SK-N-MC (cell line): ENCODE measurements around the gene MARCOL.
"Not testable (repeated sequence)": the region's sequence is repeated elsewhere in the genome, so short reads cannot be mapped to it uniquely, and the experiment has no call there.

Source experiments
- DNase-seq: peaks from one replicate; pipeline ENCODE4 v3.0.0-alpha.2; 2011; ENCODE audit warnings: low read depth, low spot score
- H3K27ac ChIP-seq: fragments of 200-600 bp; sonication (generic); 2 replicates; pipeline ENCODE4 v1.5.1; 2016; ENCODE audit warnings: mixed run types
- H3K36me3 ChIP-seq: fragments of 200-600 bp; sonication (generic); 2 replicates; pipeline ENCODE4 v1.6.1; 2017; ENCODE audit warnings: antibody characterized with exemption, low read length, mixed read lengths; ENCODE audit not compliant: insufficient read depth
- H3K4me3 ChIP-seq: fragments of 200-600 bp; sonication (generic); 2 replicates; pipeline ENCODE4 v1.5.1; 2016
- H3K9ac ChIP-seq: fragments of 200-600 bp; sonication (generic); 2 replicates; pipeline ENCODE4 v1.8.0; 2017; ENCODE audit warnings: mixed run types, mixed read lengths; ENCODE audit not compliant: insufficient read length
- H3K9me3 ChIP-seq: fragments of 200-600 bp; sonication (generic); 2 replicates; pipeline ENCODE4 v1.6.1; 2017; ENCODE audit warnings: low read depth, mild to moderate bottlenecking, antibody characterized with exemption, low read length, moderate library complexity, mixed read lengths
- EZH2 ChIP-seq: fragments of 200-600 bp; sonication (generic); IDR thresholded peaks from one replicate; pipeline ENCODE4 v1.6.1; 2017; ENCODE audit warnings: antibody characterized with exemption
- FOXP2 ChIP-seq: optimal IDR thresholded peaks from 2 replicates; pipeline ENCODE3; 2011; ENCODE audit warnings: mild to moderate bottlenecking, moderate library complexity; ENCODE audit not compliant: insufficient read depth; ENCODE audit errors: extremely low read length, control extremely low read depth
- POLR2AphosphoS5 ChIP-seq: IDR thresholded peaks from 2 replicates; pipeline ENCODE4 v1.6.1; 2012; ENCODE audit warnings: mild to moderate bottlenecking, low read depth, low read length, borderline replicate concordance

MARCOL gene

DNA sequence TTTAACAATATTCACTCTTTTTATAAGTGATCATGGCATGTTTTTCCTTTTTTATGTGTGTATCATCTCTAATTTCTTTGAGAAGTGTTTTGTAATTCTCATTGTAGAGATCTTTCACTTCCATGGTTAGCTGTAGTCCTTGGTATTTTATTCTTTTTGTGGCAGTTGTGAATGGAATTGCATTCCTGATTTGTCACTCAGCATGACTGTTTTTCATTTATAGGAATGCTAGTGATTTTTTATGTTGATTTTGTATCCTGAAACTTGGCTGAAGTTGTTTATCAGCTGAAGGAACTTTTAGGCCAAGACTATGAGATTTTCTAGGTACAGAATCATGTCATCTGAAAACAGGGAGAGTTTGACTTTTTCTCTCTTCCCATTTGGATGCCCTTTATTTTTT lies 17.1 kb downstream of the MARCOL start:
- Histone ChIP-seq H3K36me3 (no peaks in the 10 kb centered on the region), H3K9ac (no peak overlapping the region), H3K4me3 (no peak overlapping the region), H3K9me3 (no peaks in the 10 kb centered on the region), H3K27ac (no peak overlapping the region)
- no peak for DNase-seq
- TF ChIP-seq FOXP2, result no peak
- TF ChIP-seq POLR2AphosphoS5, result no peak
- TF ChIP-seq EZH2, result no peak

DNA sequence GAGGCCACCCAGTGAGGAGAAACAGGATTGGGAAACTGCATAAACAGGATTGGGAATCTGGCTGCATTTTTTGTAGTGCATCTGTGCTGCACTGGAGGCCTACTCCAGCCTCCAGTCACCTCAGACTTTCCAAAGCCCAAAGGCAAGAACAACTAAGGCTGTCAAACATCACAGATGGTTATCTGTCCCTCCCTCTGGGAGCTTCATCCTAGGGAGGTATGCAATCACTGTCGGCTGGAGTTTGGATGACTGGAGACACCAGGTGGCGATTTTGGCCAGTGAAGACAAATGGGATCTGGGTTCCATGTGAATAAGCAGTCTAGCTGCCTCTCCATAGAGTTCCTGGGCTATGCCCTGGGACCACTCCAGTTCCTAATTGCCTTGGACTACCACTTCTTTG lies 21.0 kb downstream of the MARCOL start:
- Histone ChIP-seq H3K9ac (no peak overlapping the region), H3K36me3 (no peaks in the 10 kb centered on the region), H3K9me3 (no peaks in the 10 kb centered on the region), H3K4me3 (no peak overlapping the region), H3K27ac (no peak overlapping the region)
- TF ChIP-seq POLR2AphosphoS5, result no peak
- TF ChIP-seq FOXP2, result no peak
- TF ChIP-seq EZH2, result no peak
- no peak for DNase-seq

DNA sequence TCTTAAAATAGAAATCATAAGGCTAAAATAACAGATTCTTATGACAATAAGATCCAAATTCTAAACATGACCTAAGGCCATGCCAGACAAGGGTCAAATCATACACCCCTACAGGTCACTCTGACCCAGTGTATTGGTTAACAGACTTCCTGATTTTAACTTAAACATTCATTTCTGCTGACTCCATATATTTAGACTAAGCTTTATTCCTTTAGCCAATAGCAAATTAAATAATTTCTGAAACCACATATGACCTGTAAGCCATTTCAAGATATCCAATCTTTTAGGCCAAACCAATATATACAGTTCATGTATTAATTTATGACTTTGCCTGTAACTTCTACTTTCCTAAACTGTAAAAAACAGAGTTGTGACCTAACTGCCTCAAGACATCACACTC lies 22.9 kb downstream of the MARCOL start:
- Histone ChIP-seq H3K9me3 (no peaks in the 10 kb centered on the region), H3K36me3 (no peaks in the 10 kb centered on the region), H3K27ac (no peak overlapping the region), H3K9ac (no peak overlapping the region), H3K4me3 (no peak overlapping the region)
- TF ChIP-seq FOXP2 (no peak), POLR2AphosphoS5 (no peak), EZH2 (no peak)
- DNase-seq, result no peak

GRCh38 chr5:148267962-148268361 lies 29.6 kb downstream of the MARCOL start:
- TF ChIP-seq POLR2AphosphoS5, result no peak
- TF ChIP-seq EZH2, result no peak
- Histone ChIP-seq H3K9ac (no peak overlapping the region), H3K9me3 (no peaks in the 10 kb centered on the region), H3K36me3 (no peaks in the 10 kb centered on the region), H3K4me3 (no peak overlapping the region), H3K27ac (no peak overlapping the region)
- DNase-seq, result no peak

- DNase-seq, result no peak
- no peaks in the 10 kb centered on the region for H3K9me3 ChIP-seq
- TF ChIP-seq FOXP2, result no peak
- TF ChIP-seq EZH2, result no peak
- no peak for TF ChIP-seq POLR2AphosphoS5
- H3K36me3 ChIP-seq, result no peaks in the 10 kb centered on the region
- no peak within 1 kb of the TSS for H3K27ac ChIP-seq
- no peak within 1 kb of the TSS for H3K9ac ChIP-seq
- H3K4me3 ChIP-seq, result no peak within 1 kb of the TSS
These were observed 30.2 kb downstream of the MARCOL start, which contains the start of gene SPINK13 for GRCh38 chr5:148268566-148268965. Gene SPINK13, plus strand, starts transcription at chr5:148268794. Its CDS starts 1,279 bp downstream, at chr5:148270073.

GRCh38 chr5:148275129-148275528 lies 36.8 kb downstream of the MARCOL start:
- H3K9ac ChIP-seq, H3K36me3 ChIP-seq, H3K9me3 ChIP-seq, H3K27ac ChIP-seq, DNase-seq, H3K4me3 ChIP-seq: not testable (repeated sequence)

GRCh38 chr5:148280893-148281292 lies 42.6 kb downstream of the MARCOL start:
- not testable (repeated sequence) for DNase-seq, H3K4me3 ChIP-seq, H3K27ac ChIP-seq, H3K9me3 ChIP-seq, H3K36me3 ChIP-seq, H3K9ac ChIP-seq

DNA sequence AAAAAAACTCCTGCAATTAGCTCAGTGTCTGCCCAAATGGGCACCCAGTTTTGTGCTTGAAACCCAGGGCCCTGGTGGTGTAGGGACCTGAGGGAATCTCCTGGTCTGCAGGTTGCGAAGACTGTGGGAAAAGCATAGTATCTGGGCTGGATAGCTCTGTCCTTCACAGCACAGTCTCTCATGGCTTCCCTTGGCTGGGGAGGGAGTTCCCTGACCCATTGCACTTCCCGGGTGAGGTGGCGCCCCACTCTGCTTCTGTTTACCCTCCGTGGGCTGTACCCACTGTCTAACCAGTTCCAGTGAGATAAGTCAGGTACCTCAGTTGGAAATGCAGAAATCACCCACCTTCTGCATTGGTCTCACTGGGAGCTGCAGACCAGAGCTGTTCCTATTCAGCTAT lies 43.0 kb downstream of the MARCOL start:
- not testable (repeated sequence) for H3K4me3 ChIP-seq, H3K27ac ChIP-seq, DNase-seq, H3K9me3 ChIP-seq, H3K36me3 ChIP-seq, H3K9ac ChIP-seq

DNA sequence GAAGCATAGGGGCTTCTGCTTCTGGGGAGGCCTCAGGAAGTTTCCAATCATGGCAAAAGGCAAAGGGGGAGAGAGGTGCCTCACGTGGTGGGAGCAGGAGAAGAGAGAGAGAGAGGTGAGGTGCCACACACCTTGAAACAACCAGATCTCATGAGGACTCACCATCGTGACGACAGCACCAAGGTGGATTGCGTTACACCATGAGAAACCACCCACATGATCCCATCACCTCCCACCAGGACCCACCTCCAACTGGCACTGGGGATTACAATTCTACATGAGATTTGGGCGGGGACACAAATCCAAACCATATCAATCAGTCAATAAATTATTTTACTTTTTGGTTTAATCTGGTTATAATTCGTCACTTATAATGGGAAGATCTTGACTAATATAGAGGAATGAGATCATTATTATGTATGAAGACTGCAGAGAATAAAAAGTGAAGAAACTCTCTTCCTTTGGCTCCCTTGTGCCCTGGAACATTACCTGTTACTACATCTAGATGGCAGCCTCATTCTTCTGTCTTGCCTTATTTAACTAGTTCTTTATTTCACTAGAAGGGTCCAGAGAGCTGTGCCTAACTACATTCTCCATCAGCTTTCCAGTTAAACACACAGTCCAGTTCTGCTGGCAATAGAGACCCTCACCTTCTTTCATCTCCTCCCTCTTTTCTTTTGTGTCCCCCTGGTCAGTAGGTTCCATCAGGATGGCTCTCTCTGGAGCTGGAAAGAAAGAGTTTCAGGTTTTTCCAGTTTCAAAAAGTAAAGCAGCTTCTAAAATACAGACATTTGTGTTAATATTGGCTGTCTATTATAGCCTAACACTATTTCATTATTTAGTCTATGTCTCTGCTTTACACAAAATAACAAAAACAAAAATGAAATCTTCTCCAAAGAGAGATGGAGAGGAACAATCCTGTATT lies 52.2 kb downstream of the MARCOL start:
- Histone ChIP-seq H3K27ac (no peak overlapping the region), H3K36me3 (no peaks in the 10 kb centered on the region), H3K9me3 (no peaks in the 10 kb centered on the region), H3K4me3 (no peak overlapping the region), H3K9ac (no peak overlapping the region)
- no peak for DNase-seq
- TF ChIP-seq POLR2AphosphoS5, result no peak
- TF ChIP-seq FOXP2, result no peak
- TF ChIP-seq EZH2, result no peak
